ENCODE data around the gene SYNJ2. TPM values are rescaled to one million over a fixed set of nuclear protein-coding genes. Genes with fewer than 3 reads are reported as not detected.
"Not testable (repeated sequence)": the region's sequence is repeated elsewhere in the genome, so short reads cannot be mapped to it uniquely, and the experiment has no call there.

Gene SYNJ2
- total and polyA plus RNA-seq, 11 donors, result 7.5 to 27.0 (median 18.2) TPM

DNA sequence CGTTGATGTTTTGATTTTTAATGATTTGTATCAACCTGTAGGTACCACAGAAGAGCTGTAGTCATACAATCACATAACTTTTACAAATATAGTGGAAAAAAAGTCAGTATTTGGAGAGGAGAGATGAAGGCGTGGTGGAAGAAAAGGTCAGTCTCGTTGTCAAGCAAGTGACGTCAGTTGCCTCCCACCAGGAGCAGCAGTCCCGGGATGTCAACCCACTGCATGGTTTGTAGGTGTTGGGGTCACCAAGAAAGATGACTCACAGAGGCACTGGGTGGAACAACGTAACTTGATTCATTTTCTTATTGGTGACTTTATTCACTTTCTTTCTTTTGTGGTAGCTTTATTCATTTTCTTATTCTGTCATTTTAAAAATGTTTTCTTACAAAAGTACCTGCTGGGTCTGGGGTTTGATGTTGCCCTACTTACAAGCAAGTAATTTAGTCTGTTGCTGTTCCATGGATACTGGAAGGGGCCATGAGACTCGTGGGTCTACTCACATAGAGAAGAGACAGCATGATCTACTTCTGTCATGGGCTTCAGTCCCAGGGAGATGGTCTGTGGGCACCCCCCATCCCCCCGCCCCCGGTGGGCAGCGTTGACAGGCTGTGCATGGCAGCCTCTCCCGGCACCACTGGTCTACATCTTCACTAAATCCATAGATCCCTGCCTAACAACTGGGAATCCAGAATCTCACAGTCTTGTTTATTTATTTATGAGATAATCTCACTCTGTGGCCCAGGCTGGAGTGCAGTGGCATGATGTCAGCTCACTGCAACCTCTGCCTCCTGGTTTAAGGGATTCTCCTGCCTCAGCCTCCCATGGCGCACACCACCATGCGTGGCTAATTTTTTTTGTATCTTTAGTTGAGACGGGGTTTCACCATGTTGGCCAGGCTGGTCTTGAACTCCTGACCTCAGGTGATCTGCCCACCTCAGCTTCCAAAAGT lies 36.4 kb upstream of the SYNJ2 start:
- Histone ChIP-seq H3K4me3 (no peak overlapping the region), H3K27me3 (no peaks in the 10 kb centered on the region), H3K4me1 (peaks cover 0 to 3% (median 0%) of the 10 kb centered on the region in 12 donors), H3K27ac (no peak overlapping the region), H3K9me3 (peaks cover 0 to 13% (median 0%) of the 10 kb centered on the region in 12 donors), H3K36me3 (peaks cover 0 to 59% (median 52%) of the 10 kb centered on the region in 9 donors)
- no peak for DNase-seq
- 88 to 92% (median 90%) methylated on average over 14 of the region's 14 CpGs for WGBS, 4 donors
- TF ChIP-seq, protein P1, sequence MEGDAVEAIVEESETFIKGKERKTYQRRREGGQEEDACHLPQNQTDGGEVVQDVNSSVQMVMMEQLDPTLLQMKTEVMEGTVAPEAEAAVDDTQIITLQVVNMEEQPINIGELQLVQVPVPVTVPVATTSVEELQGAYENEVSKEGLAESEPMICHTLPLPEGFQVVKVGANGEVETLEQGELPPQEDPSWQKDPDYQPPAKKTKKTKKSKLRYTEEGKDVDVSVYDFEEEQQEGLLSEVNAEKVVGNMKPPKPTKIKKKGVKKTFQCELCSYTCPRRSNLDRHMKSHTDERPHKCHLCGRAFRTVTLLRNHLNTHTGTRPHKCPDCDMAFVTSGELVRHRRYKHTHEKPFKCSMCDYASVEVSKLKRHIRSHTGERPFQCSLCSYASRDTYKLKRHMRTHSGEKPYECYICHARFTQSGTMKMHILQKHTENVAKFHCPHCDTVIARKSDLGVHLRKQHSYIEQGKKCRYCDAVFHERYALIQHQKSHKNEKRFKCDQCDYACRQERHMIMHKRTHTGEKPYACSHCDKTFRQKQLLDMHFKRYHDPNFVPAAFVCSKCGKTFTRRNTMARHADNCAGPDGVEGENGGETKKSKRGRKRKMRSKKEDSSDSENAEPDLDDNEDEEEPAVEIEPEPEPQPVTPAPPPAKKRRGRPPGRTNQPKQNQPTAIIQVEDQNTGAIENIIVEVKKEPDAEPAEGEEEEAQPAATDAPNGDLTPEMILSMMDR (IDR thresholded peaks at IDR 0.05), result no peak
- TF ChIP-seq POLR2A (IDR thresholded peaks at IDR 0.05), result no peak
- intact Hi-C loops (cut with DNase I), result loop anchor here in 2 of 10 donors (10.0 kb wide), 2 partner anchors 190 to 630 kb away; no protein-coding TSS in a partner anchor
- no peak for ATAC-seq

DNA sequence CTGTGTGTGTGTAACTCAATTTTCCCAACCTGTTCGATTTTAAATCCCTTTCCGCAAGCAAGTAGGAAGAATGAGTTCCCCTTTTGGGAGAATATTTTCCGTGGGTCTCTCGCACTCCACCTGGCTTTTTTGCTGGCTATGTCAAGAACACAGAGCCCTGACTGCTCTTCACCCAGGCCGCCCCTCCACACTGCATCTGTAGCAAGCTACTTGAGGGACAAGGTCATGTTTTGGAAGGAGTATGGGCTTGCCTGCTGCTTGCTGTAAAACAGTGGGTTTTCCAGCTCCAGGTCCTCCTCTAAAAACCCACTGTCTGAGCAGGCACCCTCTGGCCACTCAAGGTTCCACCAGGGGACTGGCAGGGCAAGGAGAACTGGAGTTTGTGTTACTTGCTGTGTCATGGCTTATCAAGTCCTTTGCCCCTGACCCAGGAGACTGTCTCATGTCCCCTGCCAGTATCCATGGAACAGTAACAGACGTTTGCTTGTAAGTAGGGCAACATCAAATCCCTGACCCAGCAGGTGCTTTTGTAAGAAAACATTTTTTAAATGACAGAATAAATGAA lies 35.5 kb upstream of the SYNJ2 start:
- ATAC-seq (peak in 2 of 4 donors; percentile 8 to 38), DNase-seq (no peak)
- no peak for TF ChIP-seq POLR2A (IDR thresholded peaks at IDR 0.05)
- TF ChIP-seq, protein P1 (IDR thresholded peaks at IDR 0.05), result no peak
- H3K27me3 ChIP-seq, result no peaks in the 10 kb centered on the region
- H3K4me3 ChIP-seq, result no peak overlapping the region
- H3K9me3 ChIP-seq, result peaks cover 0 to 21% (median 0%) of the 10 kb centered on the region in 12 donors
- intact Hi-C loops (cut with DNase I), result loop anchor here in 2 of 10 donors (10.0 kb wide), 2 partner anchors 191 to 631 kb away; no protein-coding TSS in a partner anchor
- H3K27ac ChIP-seq, result no peak overlapping the region
- H3K4me1 ChIP-seq, result peaks cover 0 to 3% (median 0%) of the 10 kb centered on the region in 12 donors
- peaks cover 0 to 51% (median 44%) of the 10 kb centered on the region in 9 donors for H3K36me3 ChIP-seq
- 80 to 87% (median 86%) methylated on average over 6 of the region's 6 CpGs for WGBS, 4 donors

DNA sequence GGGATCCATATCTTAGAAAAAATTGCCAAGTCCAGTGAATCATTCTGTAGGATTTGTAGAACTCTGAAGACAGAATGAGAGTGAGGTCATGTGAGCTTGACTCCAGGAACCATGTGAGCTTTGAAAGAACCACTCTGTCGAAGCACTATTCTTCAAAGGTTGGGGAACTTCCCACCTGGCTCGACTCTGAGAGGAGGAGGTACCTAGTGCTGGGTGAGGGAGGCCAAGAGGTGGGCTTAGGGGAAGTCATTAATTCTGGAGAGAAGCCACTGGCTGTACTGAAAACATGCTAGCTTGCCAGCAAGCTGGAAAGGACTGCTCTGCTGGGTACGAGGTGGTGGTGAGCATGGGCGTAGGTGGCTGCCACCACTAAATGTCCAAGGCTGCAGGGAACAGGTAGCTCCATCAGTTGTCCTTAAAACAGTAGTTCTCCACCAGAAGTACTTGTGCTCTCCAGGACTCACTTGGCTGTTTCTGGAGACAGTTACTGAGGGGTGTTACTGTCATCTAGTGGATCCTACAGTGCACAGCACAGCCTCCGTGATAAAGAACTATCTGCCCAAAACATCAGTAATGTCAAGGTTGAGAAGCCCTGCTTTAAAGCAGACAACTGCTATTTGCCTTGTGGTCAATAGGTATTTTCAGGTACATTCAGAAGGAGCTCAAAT lies 34.7 kb upstream of the SYNJ2 start:
- H3K27me3 ChIP-seq, result no peaks in the 10 kb centered on the region
- peaks cover 0 to 3% (median 0%) of the 10 kb centered on the region in 12 donors for H3K4me1 ChIP-seq
- no peak for DNase-seq
- H3K4me3 ChIP-seq, result no peak overlapping the region
- WGBS, 4 donors, result 50 to 64% (median 57%) methylated on average over 5 of the region's 5 CpGs
- peak in 3 of 4 donors; percentile 62 to 65 (median 64) for ATAC-seq
- H3K27ac ChIP-seq, result no peak overlapping the region
- H3K36me3 ChIP-seq, result peaks cover 0 to 42% (median 35%) of the 10 kb centered on the region in 9 donors
- no peak for TF ChIP-seq POLR2A (IDR thresholded peaks at IDR 0.05)
- TF ChIP-seq, protein P1 (IDR thresholded peaks at IDR 0.05), result peak in 9 of 12 donors; percentile 32 to 61 (median 44)
- intact Hi-C loops (cut with DNase I), result loop anchor here in 2 of 10 donors (10.0 kb wide), 2 partner anchors 192 to 632 kb away; no protein-coding TSS in a partner anchor
- H3K9me3 ChIP-seq, result peaks cover 0 to 21% (median 0%) of the 10 kb centered on the region in 12 donors

DNA sequence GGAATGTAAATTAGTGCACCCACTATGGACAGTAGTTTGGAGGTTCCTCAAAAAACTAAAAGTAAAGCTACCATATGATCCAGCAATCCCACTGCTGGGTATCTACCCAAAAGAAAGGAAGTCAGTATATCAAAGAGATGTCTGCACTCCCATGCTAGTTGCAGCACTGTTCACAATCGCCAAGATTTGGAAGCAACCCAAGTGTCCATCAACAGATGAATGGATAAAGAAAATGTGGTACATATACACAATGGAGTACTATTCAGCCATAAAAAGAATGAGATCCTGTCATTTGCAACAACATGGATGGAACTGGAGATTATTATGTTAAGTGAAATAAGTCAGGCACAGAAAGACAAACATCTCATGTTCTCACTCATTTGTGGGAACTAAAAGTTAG lies 30.8 kb upstream of the SYNJ2 start:
- DNase-seq; H3K27ac ChIP-seq; H3K36me3 ChIP-seq; H3K4me3 ChIP-seq; intact Hi-C loops (cut with DNase I); H3K27me3 ChIP-seq; ATAC-seq: not testable (repeated sequence)
- 70 to 79% (median 77%) methylated on average over 1 of the region's 1 CpG for WGBS, 4 donors
- peaks cover 0 to 21% (median 0%) of the 10 kb centered on the region in 12 donors for H3K9me3 ChIP-seq
- H3K4me1 ChIP-seq, result peaks cover 0 to 19% (median 5%) of the 10 kb centered on the region in 12 donors

Data from heart left ventricle (tissue), 16 donors.